HG03159 (cell line): ENCODE data around the gene MAGI2.

Source experiments
- ATAC-seq: cut with Tn5 transposase; IDR thresholded peaks from one replicate; pipeline ENCODE4 v1.9.1; 2021; ENCODE audit warnings: mild to moderate bottlenecking, moderate library complexity; ENCODE audit not compliant: unreplicated experiment

MAGI2 gene

DNA sequence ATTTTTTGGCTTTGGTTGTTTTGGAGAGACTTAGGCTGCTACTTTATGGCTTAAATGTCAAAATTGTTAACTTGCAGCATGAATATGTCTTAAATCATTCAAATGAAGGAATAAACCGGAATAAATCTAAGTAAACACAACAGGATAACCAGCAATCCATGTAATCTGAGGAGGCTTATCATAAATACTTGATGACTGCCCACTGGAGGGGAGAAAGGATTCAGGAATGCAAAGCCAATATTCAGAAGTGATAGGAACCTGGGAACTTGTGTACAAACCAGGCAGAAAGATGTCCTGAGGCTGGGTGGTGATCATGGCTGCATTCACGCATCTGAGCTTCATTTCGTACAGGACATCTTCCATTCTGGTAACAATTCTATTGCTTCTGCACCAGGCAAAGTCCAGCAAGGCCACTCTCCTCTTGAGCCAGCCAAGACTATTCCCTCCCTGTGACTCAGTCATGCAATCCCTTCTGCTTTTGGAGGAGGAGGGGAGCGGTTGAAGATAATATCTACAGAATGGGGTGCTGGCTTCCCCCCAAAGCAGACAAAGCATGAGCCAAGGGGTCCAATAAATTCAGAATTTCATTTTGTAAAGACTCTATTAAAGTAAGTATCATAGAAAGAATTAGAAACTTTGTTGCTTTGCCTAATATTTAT lies 1280.4 kb downstream of the MAGI2 start:
- no peak for ATAC-seq

DNA sequence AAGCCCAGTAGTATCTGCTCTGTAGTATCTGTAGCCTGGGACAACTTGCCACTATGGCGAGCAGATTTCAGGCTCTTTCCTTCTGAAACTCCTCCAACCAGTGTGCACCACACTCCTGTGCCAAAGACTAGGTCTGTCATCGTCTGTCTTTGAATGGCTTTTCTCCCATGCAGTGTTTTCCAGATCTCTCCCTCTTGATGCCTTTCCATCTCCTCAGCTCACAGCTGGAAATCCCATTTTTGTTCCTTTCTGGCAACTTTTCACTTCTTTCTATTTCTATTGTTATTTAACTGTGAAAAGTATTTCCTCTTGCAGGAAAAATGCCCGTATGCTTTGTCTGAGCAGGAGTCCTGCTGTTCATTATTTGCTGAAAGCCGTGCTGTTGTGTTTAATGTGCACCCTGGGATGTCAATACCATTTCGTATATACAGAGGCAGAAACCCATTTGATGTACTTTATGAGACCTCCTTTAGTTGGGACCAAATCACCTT lies 1281.2 kb downstream of the MAGI2 start:
- no peak for ATAC-seq

DNA sequence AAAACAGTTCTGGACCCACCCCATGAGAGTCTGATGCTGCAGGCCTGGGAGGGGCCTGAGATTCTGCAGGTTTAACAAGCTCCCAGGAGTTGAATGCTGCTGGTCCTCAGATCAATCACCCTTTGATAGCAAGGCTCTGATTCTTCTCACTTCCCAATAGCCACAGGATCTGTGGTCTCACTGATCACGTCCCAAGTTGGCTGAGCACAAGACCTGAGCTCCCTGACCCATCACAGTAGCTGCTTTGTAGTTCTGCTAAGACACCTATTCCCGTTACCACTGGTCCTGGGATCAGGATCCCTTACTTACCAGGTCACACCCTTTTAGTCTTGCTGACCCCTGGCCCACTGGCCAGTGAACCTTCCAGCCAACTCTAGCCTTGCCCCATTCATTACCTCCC lies 1282.1 kb downstream of the MAGI2 start:
- no peak for ATAC-seq

DNA sequence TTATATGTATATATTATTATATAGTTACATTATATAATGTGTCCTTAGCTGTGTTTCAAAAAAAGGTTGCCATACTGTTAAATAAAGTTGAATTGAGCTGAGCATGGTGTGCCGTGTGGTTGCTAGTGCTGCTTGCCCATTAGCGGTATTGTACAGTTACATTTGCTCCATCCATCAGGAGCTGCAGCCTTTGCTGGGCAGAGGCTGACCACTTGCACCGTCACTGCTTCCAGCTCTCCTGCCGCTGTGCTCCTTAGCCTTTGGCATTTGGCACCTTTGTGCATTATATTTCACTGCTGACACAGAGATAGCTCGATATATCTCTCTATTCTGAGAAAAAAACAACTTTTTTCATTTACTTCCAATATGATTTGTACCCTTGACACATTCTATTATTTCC lies 1282.7 kb downstream of the MAGI2 start:
- no peak for ATAC-seq

DNA sequence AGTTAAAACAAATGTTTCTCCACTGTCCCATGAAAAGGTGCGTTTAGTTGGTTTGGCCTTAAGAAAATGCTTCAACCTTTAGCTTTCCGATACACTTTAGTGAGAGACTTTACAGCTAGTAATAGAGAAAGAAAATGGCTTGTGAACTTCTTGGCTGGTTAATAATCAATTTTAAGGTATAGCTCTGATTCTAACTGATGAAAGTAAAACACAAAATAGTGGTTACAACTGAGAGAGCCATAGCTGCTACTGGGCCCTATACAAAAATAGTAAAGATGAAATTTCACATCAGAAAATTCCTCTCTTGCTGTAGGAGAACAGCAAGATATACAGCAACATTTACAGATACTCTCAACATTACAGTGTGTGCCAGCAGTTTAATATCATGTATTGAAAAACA lies 1283.5 kb downstream of the MAGI2 start:
- no peak for ATAC-seq

DNA sequence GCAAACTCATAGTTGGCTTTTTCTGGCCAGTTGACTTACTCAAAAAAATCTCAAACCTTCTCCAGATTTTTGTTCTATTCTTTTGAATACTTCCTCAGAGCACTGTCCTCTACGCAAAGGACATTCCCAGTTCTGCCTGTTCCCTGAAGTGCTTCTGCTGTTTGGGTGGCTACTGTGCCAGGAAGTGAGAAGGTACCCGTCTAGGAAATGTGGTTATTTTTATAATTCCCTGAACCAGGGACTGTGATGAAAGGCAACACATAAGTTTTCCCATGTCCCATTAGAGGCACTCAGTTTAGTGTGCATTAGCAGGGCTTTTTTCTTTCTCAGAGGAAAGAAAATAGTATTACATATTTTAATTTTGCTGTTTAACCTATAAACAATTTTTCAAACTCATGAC lies 1284.6 kb downstream of the MAGI2 start:
- no peak for ATAC-seq

DNA sequence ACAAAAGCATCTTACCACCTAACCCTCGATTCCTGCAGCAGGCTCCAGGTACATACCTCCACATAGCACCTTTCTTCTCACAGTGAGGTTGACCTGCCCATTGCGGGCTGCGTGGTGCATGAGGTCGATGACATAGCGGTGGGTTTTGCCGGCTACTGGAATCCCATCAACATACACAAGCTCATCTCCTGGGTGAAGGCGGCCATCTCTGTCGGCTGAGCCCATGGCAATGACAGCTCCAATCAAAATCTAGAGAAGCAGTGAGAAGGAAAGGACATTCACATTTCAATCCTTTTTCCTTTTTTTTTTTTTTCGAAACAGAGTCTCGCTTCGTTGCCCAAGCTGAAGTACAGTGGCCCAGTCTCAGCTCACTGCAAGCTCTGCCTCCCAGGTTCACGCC lies 1285.6 kb downstream of the MAGI2 start:
- no peak for ATAC-seq

DNA sequence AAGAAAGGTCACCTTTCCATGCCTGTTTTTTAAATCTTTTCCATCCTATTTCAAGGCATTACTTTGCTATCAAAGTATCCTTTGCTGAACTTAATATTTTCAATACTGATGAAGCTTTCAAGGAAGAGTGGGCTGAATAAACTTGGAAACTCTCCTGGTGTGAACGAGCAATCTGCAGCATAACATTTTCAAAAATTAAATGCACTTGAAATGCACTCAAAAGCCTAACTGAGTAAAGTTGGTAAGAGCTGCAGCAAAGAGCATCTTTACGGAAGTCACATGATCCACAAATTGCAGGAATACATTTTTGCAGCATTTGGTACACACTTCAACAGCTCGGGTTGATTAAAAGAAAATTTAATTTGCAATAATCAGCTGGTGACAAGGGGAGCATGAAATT lies 1287.6 kb downstream of the MAGI2 start:
- no peak for ATAC-seq

DNA sequence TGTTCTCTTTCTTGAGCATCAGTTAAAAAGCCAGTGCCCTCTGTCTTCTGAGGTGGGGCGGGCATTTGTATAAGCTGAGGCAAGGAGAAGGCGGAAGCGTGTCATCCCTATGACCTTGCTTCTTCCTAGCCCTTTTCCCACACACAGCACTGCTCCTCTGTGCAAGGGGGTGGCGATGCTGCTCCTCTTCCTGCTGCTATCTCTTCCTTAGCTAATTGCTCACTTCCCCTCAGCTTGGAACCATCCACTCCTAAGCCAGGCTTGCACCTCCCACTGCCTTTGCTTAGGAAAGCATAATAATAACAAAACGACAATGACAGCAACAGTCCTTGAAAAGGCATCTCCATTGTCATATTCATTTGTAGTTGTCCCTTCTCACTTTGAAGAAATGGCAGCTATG lies 1288.0 kb downstream of the MAGI2 start:
- ATAC-seq = no peak

DNA sequence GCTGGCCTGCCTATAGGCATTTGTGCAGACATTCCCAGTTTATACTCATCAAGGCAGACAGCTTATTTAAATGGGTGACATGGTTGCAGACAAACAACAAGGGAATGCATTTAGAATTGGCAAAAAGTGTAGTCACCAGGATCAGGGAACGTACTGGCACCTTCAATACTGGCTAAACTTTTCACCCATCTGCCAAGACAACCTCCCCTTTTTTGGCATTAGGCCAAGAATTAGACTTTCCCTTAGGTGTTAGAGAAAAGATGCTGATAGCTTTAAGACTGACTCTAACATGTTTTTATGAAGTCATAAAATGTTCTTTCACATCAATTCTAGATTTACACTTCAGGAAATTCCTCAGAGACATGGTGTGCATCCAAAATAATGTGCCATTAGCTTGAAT lies 1289.0 kb downstream of the MAGI2 start:
- ATAC-seq = no peak

DNA sequence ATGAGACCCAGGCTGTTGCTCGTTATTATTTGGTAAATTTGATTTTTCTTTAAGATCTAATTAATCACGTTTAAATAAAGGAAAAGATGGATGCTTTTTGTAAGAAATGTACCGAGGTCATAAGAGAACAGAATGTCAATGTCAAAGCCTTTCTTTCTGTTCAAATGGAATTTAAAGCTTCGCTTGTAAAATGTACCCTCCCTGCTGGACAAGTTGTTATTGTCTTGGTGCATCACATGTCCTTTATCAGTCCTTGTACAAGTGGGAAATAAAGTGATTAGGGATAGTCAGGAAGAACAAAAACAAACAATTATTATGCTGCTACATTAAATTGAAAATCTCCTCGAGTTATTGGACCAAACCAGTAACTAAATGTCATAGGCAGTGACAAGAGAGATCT lies 1291.7 kb downstream of the MAGI2 start:
- no peak for ATAC-seq

DNA sequence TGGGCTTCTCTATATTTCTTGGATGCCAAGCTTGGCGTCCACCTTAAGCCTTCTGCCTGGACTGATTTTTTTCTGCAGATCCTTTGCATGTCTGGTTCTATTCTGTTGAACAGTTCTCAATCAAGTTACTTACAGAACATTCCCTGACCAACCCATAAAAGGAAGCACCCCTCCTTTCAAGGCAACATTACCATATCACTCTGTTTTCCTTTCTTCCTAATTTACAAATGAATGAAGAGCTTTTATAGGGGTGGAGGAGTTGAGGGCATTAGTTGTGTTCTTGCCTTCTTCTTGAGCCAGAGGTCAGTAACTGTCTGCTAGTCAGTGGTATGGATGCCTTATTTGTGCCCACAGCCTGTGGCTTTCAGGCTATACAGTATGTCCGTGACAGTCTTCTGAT lies 1293.9 kb downstream of the MAGI2 start:
- no peak for ATAC-seq

DNA sequence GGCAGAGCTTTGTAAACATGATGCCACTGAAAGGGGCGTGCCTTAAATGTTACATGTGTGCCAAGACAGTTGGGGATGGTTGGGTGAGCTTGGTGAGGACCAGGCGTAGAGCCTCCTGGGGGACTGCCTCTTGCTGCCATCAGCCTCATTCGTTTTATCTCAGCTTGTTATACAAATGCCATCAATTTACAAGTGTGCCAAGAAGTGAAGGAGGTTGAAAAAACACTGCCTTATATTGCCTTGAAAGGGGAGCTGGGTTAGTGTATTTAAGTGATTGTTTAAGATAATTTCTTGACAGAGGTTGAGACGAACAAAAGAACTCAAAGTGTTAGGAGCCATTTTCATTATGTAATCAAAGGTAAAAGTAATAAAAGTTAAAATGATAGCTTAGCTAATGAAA lies 1300.2 kb downstream of the MAGI2 start:
- ATAC-seq = no peak

DNA sequence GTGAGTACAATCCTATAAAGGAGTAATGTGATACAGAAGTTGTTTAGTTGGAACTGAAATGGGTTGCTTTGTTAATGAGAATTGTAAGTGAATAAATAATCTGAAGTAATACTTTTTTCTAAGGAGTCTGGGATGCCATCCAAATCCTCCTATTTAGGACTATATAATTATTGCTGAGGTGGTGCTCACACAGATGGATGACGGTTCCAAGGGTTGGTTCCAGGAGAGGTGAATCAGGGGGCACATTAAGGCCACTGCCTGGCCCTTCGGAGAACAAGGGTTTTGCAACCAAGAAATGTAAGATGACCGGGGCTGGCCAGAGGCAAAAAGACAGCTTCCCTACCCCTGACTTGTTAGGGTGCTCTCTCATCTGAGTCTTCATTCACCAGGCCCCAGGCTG lies 1302.2 kb downstream of the MAGI2 start:
- no peak for ATAC-seq

DNA sequence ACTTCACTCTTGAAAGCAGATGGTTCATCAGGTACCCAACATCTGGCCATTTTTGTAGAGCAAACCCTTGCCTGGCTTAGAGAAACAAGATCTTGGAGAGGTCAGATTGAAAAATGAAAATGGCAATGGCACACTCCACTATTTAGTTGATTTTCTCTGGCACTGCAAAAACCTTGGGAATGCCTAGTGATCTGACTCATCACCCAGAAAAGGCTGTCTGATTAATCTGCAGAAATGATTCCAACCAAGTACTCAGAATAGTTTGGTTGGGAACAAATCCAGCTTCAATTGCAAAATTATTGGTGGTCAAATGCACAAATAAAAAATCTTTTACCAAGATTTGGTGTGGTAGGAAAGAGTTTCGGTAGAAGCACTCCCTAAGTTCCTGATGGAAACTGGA lies 1303.7 kb downstream of the MAGI2 start:
- ATAC-seq = no peak

DNA sequence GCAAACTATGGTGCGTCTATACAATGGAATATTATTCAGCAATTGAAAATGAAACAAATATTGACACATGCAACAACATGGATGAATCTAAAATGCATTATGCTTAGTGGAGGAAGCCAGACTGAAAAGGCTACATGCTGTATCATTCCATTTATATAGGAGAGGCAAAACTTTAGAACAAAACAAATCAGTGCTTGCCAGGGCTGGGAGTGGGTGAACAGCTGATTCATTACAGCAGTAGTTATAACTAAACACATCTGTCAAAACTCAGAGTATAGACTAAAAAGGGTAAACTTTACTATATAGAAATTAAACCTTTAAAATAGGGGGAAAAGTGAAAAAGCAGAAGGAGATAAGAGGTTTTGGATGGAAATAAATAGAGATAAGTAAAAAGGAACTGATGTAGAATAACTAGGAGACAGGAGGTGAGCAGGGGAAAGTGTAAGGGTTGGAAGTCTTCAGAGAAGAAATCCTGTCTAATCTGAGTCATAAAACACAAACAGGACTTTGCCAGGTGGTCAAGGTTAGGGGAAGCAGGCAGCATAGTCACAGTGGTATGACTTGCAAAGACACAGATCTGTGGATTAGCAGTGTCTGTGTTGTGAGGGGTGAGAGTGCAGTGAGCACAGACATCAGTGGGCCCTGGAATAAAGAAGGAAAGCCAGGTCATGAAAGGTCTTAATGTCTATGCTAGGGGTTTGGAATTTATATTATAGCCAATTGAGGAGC lies 1305.1 kb downstream of the MAGI2 start:
- ATAC-seq = no peak

DNA sequence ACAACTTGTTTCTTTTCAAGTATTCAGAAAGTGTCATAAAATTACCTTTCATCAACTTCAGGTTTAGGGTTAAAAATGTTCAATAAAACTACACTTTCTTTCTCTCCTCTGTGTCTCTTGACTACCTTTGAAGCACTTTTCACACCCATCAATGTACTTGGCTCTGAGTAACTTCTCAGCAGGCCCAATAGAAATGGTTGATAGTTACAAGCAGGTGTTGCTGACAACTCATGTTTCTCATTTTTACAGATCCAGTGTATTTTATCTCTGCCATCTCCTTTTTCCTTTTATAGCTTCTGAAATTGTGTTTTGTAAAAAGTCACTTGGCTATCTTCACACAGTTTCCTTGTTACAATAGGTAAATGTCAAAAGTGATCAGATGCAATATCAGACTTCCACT lies 1306.9 kb downstream of the MAGI2 start:
- no peak for ATAC-seq

DNA sequence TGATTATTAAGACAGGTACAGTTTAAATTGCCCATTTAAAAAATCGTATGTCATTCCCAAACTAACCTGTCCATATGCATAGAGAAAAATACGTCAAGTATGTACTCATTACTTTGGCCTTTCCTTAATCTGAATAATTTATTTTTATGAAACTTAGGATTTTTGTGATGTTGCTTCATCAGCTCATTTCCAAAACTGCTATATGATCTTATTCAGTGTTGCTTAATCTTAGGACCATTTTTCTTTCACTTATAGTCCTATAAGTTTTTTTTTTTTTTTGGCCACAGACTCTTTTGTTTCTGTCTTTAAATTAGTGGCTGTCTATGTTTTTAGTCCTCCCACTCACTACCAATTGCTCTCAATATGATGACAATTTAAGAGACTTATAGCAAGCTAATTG lies 1309.8 kb downstream of the MAGI2 start:
- no peak for ATAC-seq

DNA sequence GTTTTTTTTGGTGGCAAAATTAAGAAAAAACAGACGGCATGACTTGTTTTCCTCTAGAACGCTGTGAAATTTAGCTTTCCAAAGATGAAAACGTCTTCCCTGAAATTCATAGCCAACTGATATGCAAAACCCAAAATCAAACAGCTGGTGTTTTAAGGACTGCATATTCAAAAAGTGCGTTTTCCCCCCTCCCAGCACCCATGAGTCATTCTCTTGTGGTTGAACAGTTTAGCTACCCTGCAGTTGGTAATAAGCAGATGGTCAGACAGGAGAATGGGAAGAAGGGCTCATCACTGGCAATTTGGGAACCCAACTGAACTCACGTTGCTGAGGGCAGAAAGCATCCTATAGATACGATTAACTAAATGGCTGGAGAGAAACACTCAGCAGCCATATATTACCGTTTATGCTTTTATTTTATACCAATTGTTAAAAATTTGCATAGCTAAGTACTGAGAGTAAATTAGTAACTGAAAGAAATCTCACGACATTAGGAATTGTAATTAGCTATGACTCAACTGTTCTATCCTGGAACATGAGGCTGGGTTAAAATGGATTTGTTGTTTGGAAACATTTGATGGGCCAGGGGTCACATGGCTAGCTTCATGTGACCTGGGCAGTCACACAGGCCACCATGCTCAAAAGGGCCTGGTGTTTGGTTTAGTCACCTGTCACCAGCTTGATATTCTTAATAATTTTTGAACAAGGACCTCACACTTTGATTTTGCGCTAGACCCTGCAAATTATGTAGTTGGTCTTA lies 1311.8 kb downstream of the MAGI2 start:
- no peak for ATAC-seq

DNA sequence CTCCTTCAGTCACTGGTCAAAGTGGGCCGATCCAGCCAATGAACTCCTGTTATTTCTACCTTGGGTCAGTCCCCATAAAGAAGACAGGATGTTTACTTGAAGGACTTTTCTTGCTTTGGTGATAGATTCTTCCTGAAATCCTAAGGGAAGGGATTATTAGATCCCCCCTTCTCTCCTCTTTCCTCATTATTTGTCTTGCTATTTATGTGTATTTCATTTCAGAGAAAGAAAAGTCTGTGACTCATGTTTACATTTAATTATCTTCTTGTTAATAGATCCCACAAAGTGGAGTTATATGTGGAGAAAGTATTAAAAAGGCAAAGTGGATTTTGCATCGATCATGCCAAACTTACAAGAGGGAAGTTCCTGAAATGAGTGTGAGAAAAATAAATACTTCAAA lies 1313.4 kb downstream of the MAGI2 start:
- no peak for ATAC-seq

DNA sequence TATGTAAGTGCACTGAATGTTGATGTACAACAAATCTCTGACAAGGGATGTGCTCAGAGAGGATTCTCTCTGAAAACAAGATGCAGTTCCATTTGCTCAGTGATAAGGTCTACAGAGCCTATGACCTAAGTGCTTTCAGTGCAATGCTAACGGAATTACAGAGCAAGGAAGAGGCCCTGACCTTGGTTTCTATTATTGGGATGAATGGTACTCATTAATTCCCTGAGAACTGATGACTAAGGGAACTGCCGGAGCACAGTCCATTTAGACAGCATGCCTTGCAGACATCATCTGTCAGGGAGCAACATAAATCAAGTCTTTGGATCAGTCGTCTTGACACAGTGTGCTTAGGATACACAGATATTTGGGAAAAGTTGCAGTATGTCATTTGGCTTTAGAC lies 1314.1 kb downstream of the MAGI2 start:
- ATAC-seq = no peak

DNA sequence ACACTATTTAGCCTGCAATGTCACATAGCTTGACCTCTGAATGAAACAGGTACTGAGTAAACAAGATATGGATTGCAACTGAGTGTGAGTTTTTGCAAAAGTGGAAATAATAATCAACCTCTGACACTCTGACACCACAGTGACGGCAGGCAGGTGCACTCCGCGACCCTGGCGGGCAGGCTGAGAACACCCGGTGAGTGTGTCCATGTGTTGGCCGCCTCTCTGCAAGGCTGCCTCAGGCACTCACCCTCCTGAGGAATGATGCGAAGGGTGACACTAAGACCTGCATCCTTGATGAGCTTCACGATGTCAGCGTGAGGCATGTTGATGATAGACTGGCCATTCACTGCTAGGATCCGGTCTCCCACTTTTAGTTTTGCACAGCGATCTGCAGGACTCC lies 1318.7 kb downstream of the MAGI2 start:
- no peak for ATAC-seq
